ENCODE measurements around the gene RNF223.

Gene RNF223

DNA sequence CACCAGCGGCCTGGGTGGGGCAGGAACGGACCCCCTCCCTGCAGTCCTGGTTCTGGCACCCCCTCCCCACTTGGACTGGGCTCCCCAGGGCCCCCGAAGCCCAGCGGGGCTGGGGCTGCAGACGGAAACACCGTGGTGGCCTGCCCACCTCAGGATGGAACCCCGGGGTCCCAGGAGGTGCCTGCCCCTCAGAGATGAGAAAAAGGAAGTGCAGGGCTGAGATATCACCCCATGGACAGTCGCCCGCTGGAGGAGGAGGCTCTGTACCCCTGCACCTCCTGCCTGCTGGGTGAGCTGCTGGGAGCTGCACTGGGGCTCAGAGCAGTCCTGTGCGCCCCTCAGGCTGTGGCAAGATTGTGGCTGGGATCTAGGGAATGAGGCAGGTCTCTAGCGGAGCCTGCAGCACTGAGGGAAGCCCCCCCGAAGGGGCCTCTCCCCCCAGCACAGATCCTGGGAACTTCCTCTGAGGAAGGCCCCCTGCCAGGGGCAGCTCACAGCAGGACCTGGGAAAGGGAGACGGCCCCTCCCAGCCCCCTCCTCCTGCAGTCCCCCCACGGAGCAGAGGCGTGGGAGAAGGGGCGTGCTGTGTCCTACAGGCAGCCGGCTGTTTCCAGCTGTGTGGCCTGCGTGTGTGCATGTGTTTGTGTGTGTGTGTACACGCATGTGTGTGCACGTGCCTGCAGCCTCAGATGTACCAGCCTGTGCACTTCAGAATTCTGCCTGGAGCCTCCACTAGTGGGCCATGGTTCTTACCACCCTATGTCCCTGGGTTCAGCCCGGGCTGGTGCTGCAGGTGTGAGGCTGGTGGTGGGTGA lies 47.3 kb downstream of the RNF223 start:
- DNase-seq (ENCODE audit: low read depth), result no peak

DNA sequence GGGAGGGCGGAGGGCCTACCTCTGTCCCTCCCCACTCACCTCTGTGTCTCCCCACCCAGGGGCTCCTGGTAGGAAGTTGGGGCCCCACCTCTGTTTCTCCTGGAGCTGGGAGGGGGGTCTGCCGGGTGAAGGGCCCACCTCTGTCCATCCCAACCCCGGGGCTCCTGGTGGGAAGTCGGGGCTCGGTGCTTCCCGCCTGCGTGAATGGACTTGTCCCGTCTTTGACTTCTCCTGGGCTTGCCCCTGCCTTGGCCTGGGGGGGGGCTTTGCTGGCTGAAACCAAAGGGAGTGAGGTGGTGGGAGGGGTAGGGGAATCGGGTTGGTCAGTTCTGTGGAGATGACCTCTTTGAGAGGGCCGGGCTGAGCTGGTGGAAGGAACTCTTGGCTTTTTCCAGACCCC lies 48.4 kb downstream of the RNF223 start:
- DNase-seq (ENCODE audit: low read depth), result no peak

DNA sequence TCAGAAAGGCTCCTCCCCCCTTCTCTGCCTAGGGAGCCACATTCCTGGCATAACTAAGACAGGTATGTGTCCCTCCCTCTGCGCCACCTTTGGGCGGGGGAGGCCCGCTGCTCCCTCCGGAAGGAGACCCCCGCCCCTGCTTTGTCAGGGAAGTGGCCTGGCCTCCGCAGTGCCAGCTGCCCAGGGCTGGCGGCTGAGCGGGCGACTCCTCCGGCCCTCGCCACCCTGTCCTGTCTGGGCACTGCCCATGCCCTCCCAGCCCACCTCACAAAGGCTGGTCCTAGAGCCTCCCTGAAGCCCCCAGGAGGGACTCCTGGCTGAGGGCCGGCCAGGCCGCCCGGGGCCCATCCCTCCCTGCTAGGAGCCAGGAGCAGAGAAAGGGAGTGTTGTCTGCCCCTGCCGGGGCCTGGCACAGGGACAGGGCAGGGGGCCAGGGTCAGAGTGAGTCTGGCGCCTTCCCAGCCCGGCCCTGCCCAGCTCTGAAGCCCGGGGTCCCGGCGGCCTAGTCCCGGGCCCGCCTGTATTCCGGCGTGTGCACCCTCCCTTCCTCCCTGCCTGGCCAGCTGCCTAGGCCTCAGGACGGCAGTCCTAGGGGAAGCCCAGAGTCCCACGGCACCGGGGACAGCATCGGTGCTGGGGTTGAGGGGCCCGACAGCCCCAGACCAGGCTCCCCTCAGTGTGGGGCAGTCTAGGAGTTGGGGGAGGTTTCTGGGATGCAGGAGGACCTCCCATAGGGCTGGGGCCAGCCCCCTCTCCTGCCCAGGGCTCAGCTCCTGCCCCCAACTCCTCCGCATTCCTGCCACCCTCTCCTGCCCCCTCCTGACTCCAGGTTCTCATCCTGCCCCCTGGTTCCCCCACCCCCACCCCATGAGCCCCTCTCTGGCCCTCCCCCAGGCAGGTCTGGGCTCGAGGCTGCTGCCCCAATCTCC lies 49.1 kb downstream of the RNF223 start:
- DNase-seq (ENCODE audit: low read depth), result no peak

DNA sequence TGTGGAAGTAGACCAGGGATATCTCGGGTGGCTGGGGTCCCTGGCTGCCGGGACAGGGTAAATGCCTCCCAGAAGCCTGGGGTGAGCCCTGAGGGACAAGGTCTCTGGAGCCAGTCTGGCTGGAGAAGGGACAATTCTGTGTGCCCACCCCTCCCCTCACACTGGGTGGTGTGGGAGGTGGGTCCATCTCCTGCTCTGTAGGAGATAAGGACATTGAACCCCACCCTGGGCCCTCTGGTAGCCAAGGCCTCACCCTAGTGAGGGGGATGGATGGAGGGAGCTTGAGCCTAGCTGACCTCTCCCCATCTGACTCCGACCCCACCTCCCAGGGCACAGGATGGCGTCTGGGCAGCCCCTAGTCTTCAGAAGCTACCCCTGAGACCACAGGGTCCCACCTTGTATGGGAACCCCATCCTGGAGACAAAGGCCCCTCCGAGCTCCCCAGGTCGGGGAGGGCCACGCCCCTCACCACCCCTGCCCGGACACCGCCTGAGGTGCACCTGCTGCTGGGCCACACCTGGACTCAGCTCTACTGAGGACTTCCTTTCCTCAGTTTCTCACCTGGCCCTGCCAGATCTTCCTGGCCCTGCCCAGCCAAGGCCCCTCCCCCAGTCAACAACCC lies 49.8 kb downstream of the RNF223 start:
- no peak for DNase-seq (ENCODE audit: low read depth)

DNA sequence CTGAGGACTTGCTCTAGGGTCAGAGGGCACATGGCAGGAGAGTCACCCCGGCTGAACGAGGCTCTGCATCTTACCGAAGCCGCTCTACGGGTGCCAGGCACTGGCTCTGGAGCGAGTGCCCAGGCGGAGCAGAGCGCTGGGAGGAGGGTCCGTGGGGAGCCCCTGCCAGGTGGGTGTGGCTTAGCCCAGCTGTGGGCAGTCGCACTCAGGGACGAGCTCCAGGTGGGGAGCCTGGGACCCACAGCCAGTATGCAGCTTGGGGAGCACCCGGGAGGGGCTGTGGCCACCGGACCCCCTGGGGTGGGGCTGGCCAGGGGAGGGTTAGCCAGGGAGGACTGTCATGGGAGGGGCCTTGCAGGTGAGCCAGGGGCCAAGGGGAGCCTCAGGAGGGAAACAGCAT lies 50.4 kb downstream of the RNF223 start:
- no peak for DNase-seq (ENCODE audit: low read depth)

DNA sequence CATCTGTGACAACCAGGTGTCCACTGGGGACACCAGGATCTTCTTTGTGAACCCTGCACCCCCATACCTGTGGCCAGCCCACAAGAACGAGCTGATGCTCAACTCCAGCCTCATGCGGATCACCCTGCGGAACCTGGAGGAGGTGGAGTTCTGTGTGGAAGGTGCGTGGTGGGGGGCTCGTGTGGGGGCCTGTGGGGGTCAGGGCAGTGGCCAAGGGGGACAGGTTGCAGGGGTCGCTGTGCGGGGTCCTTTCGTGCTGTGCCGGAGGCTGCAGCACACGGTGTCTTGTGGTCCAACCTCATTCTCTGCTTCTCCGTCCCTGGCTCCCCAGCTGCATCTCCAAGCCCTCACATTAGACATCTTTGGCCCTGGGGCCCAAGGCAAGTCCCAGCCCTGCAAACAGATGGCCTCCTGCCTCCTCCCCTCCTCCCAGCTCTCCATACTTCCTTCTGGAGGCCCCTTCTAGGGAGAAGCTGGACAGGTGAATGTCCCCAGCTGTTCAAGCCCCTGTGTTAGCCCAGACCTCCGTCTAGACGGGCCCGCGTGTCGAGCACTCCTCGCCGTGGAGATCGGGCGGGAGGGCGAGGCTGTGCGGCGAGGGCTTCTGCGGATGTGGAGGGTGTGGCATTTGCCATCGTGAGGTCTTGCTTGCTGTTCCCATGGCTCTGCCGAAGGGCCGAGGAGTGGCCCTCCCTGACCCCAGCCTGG lies 51.6 kb downstream of the RNF223 start:
- DNase-seq (ENCODE audit: low read depth), result no peak

DNA sequence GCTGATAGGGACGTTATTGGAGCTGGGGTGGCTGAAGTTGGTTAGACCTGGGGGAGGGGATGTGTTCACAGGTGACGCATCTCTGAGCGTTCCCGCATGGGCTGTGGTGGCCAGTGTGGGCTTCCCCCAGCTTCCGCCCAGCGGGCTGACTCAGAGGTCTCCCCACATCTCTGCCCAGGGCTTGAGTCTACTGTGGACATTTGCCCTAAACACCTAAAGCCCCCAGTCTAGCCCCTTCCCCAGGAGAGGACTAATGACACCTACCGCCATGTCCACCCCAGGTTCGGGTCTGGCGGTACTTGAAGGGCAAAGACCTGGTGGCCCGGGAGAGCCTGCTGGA lies 52.2 kb downstream of the RNF223 start:
- DNase-seq (ENCODE audit: low read depth), result no peak

DNA sequence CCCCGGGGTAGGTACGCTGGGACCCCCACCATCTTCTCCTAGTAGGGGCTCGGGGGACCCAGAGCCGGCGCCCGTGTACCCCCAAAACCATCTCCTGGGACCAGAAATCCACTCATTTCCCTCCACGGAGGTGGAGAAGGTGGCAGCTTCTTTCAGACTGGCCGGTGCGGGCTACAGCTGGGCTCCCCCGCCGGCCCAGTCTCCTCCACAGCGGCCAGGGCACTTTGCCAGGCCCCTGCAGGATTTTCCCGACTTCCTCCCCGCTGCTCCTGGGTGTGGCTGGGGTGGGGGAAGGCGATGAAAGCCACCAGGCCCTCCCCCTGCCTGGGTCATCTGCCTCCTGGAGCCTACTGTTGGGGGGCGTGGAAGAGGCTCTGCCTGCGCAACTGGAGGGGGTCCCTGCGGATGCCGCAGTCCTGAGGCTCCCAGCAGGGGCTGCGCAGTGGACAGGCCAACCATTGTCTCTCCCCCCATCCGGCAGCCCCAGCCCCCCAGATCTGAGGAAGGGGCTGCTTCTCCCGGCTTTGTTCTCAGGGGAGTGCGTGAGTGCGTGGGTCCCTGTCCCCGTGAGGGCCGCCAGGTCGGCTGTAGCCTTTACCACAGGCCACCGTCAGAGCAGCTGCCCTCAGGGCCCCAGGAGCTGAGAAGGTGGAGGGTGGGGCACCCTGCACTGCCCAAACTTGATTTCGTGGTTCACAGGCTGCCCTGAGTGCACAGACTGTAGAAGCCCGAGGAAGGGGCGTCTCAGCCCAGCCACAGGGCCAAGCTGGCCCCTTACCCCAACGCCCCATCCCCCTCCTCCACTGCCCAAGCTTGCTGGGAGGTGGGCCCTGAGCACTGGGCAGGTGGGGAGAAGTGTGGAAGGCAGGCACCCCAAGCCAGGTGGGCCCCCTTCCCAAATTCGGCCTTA lies 52.8 kb downstream of the RNF223 start:
- peak; percentile 17 for DNase-seq (ENCODE audit: low read depth)

Data from fibroblast of gingiva (primary cell).